GM12874 (cell line): ENCODE measurements around the gene STXBP3.

Source experiments
- CTCF ChIP-seq: IDR thresholded peaks from 2 replicates; pipeline ENCODE4 v1.5.1; 2011; ENCODE audit warnings: low read depth, mild to moderate bottlenecking, control low read depth, low read length, moderate library complexity; ENCODE audit not compliant: insufficient read depth

STXBP3 gene

GRCh38 chr1:108719656-108720435 lies 26.6 kb upstream of the STXBP3 start:
- no peak for TF ChIP-seq CTCF

- no peak for TF ChIP-seq CTCF
Measured at GRCh38 chr1:108722292-108722691, 24.2 kb upstream of the STXBP3 start.

GRCh38 chr1:108725906-108726305 lies 20.6 kb upstream of the STXBP3 start:
- TF ChIP-seq CTCF = no peak

GRCh38 chr1:108728327-108728923 lies 18.0 kb upstream of the STXBP3 start:
- no peak for TF ChIP-seq CTCF

GRCh38 chr1:108729481-108729880 lies 17.0 kb upstream of the STXBP3 start:
- TF ChIP-seq CTCF = no peak

GRCh38 chr1:108732398-108732797 lies 14.1 kb upstream of the STXBP3 start:
- TF ChIP-seq CTCF = no peak

GRCh38 chr1:108734171-108734865 lies 12.2 kb upstream of the STXBP3 start:
- no peak for TF ChIP-seq CTCF
